ENCODE data around the gene CFB. TPM values are rescaled to one million over a fixed set of nuclear protein-coding genes. Genes with fewer than 3 reads are reported as not detected.

CFB gene
- 10 to 100 TPM; 15.7 to 66.5 (median 26.2) TPM for total RNA-seq

- no peaks in the 10 kb centered on the region for H3K9me3 ChIP-seq
- TF ChIP-seq POLR2A (IDR thresholded peaks at IDR 0.05) (no peak), EP300 (IDR thresholded peaks at IDR 0.05) (peak in 1 of 2 donors; percentile 69)
- 18 to 50% methylated on average over 11 of the region's 11 CpGs for WGBS, 2 donors
- H3K36me3 ChIP-seq = peaks cover 0 to 1% (median 0%) of the 10 kb centered on the region in 3 donors
- peak; percentile 75 to 82 for DNase-seq (ENCODE audit: low spot score in 2 of 2)
- H3K4me1 ChIP-seq = peaks cover 0 to 33% (median 12%) of the 10 kb centered on the region in 4 donors
- H3K27ac ChIP-seq = peak within 1 kb of the TSS; percentile 56 to 89 (median 86)
- H3K4me3 ChIP-seq = peak within 1 kb of the TSS in 3 of 4 donors; percentile 14 to 36 (median 22)
- no peaks in the 10 kb centered on the region for H3K27me3 ChIP-seq
Measured at GRCh38 chr6:31945507-31946369, at the start of gene CFB. Gene CFB (plus strand): TSS chr6:31946095. CDS start chr6:31946222, 127 bp downstream.

DNA sequence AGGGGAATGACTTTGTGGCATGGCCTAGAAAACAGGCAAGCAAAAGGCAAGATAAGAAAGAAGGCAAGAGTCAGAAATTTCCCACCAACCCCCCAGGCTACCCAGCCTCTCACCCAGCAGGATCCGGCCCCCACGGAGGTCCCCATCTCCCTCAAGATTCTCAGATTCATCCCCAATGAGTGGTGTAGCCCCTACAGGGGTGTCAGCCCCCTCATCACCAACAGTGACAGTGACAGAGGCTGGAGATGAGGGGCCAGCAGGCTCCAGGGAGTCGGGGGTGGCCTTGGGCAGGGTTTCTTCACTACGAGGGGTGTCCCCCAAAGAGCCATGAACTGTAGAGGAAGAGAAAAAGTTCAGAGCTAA, 49.4 kb upstream of the CFB start:
- WGBS, 2 donors = 24 to 41% methylated on average over 4 of the region's 4 CpGs
- no peak for DNase-seq (ENCODE audit: low spot score in 2 of 2)
- H3K9me3 ChIP-seq = no peaks in the 10 kb centered on the region
- TF ChIP-seq POLR2A (IDR thresholded peaks at IDR 0.05) (no peak), EP300 (IDR thresholded peaks at IDR 0.05) (no peak)
- TF ChIP-seq, protein P1, sequence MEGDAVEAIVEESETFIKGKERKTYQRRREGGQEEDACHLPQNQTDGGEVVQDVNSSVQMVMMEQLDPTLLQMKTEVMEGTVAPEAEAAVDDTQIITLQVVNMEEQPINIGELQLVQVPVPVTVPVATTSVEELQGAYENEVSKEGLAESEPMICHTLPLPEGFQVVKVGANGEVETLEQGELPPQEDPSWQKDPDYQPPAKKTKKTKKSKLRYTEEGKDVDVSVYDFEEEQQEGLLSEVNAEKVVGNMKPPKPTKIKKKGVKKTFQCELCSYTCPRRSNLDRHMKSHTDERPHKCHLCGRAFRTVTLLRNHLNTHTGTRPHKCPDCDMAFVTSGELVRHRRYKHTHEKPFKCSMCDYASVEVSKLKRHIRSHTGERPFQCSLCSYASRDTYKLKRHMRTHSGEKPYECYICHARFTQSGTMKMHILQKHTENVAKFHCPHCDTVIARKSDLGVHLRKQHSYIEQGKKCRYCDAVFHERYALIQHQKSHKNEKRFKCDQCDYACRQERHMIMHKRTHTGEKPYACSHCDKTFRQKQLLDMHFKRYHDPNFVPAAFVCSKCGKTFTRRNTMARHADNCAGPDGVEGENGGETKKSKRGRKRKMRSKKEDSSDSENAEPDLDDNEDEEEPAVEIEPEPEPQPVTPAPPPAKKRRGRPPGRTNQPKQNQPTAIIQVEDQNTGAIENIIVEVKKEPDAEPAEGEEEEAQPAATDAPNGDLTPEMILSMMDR (IDR thresholded peaks at IDR 0.05) = no peak
- H3K4me3 ChIP-seq = peak overlapping the region; percentile 59 to 92 (median 82)
- H3K27me3 ChIP-seq = no peaks in the 10 kb centered on the region
- peak overlapping the region; percentile 87 to 92 (median 89) for H3K27ac ChIP-seq
- peaks cover 0 to 46% (median 12%) of the 10 kb centered on the region in 4 donors for H3K4me1 ChIP-seq
- H3K36me3 ChIP-seq = peaks cover 2 to 55% (median 15%) of the 10 kb centered on the region in 3 donors

DNA sequence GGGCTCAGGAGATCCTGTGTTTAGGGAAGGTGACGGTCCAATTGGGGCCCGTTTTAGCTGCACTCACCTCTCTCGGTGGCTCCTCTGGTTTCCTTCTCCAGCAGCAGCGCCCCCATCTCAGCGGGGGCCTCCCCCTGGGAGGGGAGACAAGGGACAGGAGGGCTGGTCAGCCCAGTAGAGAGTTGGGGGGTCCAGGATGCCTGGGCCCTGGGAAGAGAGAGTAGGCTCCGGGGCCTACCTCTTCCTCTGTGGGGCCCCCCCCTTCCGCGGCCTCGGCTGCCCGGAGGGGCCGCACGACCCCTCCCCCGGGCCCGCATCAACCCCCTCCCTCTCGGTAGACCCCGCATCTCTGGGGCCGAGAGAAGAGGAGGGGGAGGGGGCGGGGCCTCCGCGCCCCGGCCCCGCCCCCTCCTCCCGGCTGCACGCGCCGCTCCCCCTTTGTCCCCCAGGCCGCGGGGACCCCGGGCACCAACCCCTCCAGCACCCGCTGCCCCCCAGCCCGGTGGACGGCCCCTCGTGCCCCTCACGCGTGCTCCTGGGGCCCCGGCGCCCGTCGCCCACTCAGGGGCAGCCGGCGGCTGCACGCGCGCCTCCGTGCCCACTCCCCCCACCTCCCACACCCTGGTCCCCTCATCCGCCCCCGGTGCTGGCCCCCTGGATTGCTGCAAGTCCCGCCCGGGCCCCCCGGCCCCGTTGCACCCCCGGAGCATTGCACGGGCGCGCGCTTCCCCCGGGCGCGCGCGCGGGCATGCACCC, 48.9 kb upstream of the CFB start:
- Histone ChIP-seq H3K9me3 (no peaks in the 10 kb centered on the region), H3K27ac (peak overlapping the region; percentile 87 to 92 (median 89)), H3K4me3 (peak overlapping the region; percentile 59 to 92 (median 82)), H3K36me3 (peaks cover 2 to 49% (median 11%) of the 10 kb centered on the region in 3 donors), H3K27me3 (no peaks in the 10 kb centered on the region), H3K4me1 (peaks cover 0 to 46% (median 12%) of the 10 kb centered on the region in 4 donors)
- TF ChIP-seq, protein P1 (IDR thresholded peaks at IDR 0.05) = no peak
- TF ChIP-seq EP300 (IDR thresholded peaks at IDR 0.05) (no peak), POLR2A (IDR thresholded peaks at IDR 0.05) (no peak)
- 1 to 4% methylated on average over 8 to 23 of the region's 62 CpGs for WGBS, 2 donors
- no peak for DNase-seq (ENCODE audit: low spot score in 2 of 2)

DNA sequence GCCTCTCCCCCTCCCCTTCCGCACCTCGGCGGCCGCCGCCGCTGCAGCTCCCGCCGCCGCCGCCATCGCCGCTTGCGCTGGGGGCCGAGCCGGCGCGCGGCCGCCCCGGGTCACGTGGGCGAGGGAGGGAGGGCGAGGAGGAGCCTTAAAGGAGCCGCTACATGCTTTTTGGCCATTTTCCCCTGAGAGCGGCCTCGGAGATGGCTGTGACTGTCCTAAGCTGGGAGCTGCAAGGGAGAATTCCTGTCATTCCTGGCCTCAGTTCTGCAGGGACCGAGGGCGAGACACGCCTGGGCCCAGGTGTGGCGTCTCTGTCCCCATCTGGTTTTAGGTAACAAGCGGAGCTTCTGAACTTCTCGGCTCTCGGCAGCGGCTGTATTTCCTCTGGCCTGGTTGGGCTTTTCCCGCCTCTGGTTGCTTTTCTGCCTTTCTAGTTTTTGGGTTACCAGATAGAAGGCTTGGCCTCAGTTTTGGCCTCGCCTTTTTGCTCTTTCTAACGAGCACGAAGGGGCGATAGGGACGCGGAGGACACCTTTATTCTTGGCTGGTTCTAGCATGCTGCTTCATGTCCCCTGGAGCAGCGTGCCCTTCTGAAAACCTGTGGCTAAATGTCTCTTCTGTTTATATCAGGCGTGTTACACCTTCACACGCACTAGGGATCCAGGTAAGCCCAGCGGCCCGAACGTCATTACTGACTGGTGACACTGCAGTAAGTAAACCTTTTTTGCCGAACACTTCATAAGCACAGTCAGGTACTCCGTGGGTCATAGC, 48.1 kb upstream of the CFB start, which contains the start of gene EHMT2:
Gene EHMT2 (minus strand): TSS at position 87 of the 771 bp plus-strand sequence. CDS start 21 bp downstream, at position 66.
- no peaks in the 10 kb centered on the region for H3K27me3 ChIP-seq
- WGBS, 2 donors = 0 to 1% methylated on average over 41 to 47 of the region's 49 CpGs
- H3K4me1 ChIP-seq = peaks cover 0 to 49% (median 15%) of the 10 kb centered on the region in 4 donors
- no peaks in the 10 kb centered on the region for H3K9me3 ChIP-seq
- H3K4me3 ChIP-seq = peak within 1 kb of the TSS; percentile 59 to 92 (median 82)
- peaks cover 2 to 42% (median 3%) of the 10 kb centered on the region in 3 donors for H3K36me3 ChIP-seq
- TF ChIP-seq EP300 (IDR thresholded peaks at IDR 0.05) (peak in 1 of 2 donors; percentile 87), POLR2A (IDR thresholded peaks at IDR 0.05) (peak; percentile 5 to 78)
- TF ChIP-seq, protein P1 (IDR thresholded peaks at IDR 0.05) = peak in 3 of 5 experiments; percentile 14 to 68 (median 60)
- peak; percentile 72 to 75 for DNase-seq (ENCODE audit: low spot score in 2 of 2)
- peak within 1 kb of the TSS; percentile 87 to 92 (median 89) for H3K27ac ChIP-seq
